HepG2 (cell line): ENCODE results near the gene SSNA1. TPM values are rescaled to one million over a fixed set of nuclear protein-coding genes. Genes with fewer than 3 reads are reported as not detected.

ENCODE experiments used
- DMAP1 ChIP-seq: IDR thresholded peaks from 2 replicates; pipeline ENCODE4 v1.6.1; 2016
- MAZ ChIP-seq, 2 experiments: sonication (generic) in 1 of 2; formaldehyde crosslinking in 1 of 2; IDR thresholded peaks; 2 replicates each; pipeline versions ENCODE4 v1.5.0 to v1.6.1; 2012 to 2020; ENCODE audit warnings: low read depth in 2 of 2, mild to moderate bottlenecking in 2 of 2, borderline replicate concordance in 1 of 2, improper control_type of control experiment in 1 of 2, low read length in 1 of 2, missing genetic modification reagents in 1 of 2, moderate library complexity in 1 of 2
- PHF8 ChIP-seq: sonication (generic); formaldehyde crosslinking; IDR thresholded peaks from 2 replicates; pipeline ENCODE4 v1.5.0; 2020; ENCODE audit warnings: missing genetic modification reagents
- REXO4 ChIP-seq: sonication (generic); formaldehyde crosslinking; IDR thresholded peaks from 2 replicates; pipeline ENCODE4 v1.8.0; 2022; ENCODE audit warnings: missing genetic modification reagents, mild to moderate bottlenecking, borderline replicate concordance
- RXRB ChIP-seq: IDR thresholded peaks from 2 replicates; pipeline ENCODE4 v1.6.1; 2016; ENCODE audit warnings: borderline replicate concordance, missing genetic modification reagents, missing compliant biosample characterization
- ZFP1 ChIP-seq: IDR thresholded peaks from 2 replicates; pipeline ENCODE4 v1.6.1; 2016
- ZFP37 ChIP-seq: sonication (generic); formaldehyde crosslinking; IDR thresholded peaks from 2 replicates; pipeline ENCODE4 v1.4.0; 2020; ENCODE audit warnings: missing genetic modification reagents, borderline replicate concordance
- ZNF674 ChIP-seq: sonication (generic); formaldehyde crosslinking; IDR thresholded peaks from 2 replicates; pipeline ENCODE4 v1.5.0; 2020; ENCODE audit warnings: low read depth, mild to moderate bottlenecking, missing genetic modification reagents
- ZNF775 ChIP-seq: sonication (generic); formaldehyde crosslinking; IDR thresholded peaks from 2 replicates; pipeline ENCODE4 v1.4.0; 2020; ENCODE audit warnings: missing genetic modification reagents, mild to moderate bottlenecking, moderate library complexity, borderline replicate concordance
- polyA plus RNA-seq, 8 experiments: library from polyadenylated mRNA; depleted of rRNA in 3 of 8; stranded (reverse) in 7 of 8; unstranded in 1 of 8; fragments of >200 nt; fragmentation: Illumina TruSeq in 4 of 8; extraction: Trizol in 4 of 8; gene quantifications; 2 replicates each; pipeline versions ENCODE4 v1.2.1 to v1.2.3, GENCODE V29; 2011 to 2016; ENCODE audit warnings: low read depth in 4 of 8, missing spikeins in 1 of 8, mixed read lengths in 1 of 8; ENCODE audit not compliant: insufficient read depth in 1 of 8
- total RNA-seq, 5 experiments: library from RNA; depleted of rRNA; stranded (reverse); fragments of >200 nt; fragmentation: Illumina TruSeq; extraction: Trizol; gene quantifications; 2 replicates each; pipeline ENCODE4 v1.2.3, GENCODE V29; 2016; ENCODE audit warnings: low read depth in 1 of 5
- TF ChIP-seq, protein P1 (sequence below), 2 experiments: fragments of 450-650 bp in 1 of 2; sonication (generic) in 1 of 2; formaldehyde crosslinking in 1 of 2; IDR thresholded peaks; 2 replicates each; pipeline versions ENCODE4 v1.6.1 to v1.8.0; 2016 to 2022; ENCODE audit warnings: antibody characterized with exemption in 1 of 2, mild to moderate bottlenecking in 1 of 2, missing genetic modification reagents in 1 of 2
- TF ChIP-seq, protein P2 (sequence below): sonication (generic); formaldehyde crosslinking; IDR thresholded peaks from 2 replicates; pipeline ENCODE4 v1.4.0; 2020; ENCODE audit warnings: missing genetic modification reagents
- TF ChIP-seq, protein P3 (sequence below): sonication (generic); formaldehyde crosslinking; IDR thresholded peaks from 2 replicates; pipeline ENCODE4 v1.8.0; 2023; ENCODE audit warnings: mild to moderate bottlenecking, missing genetic modification reagents
- TF ChIP-seq, protein P4 (sequence below): sonication (generic); formaldehyde crosslinking; conservative IDR thresholded peaks from 2 replicates; pipeline ENCODE4 v1.4.0; 2020; ENCODE audit warnings: missing genetic modification reagents
- TF ChIP-seq, protein P5 (sequence below): sonication (generic); formaldehyde crosslinking; IDR thresholded peaks from 2 replicates; pipeline ENCODE4 v1.8.0; 2022; ENCODE audit warnings: missing genetic modification reagents, low read depth, mild to moderate bottlenecking, borderline replicate concordance

The SSNA1 gene
- total and polyA plus RNA-seq, 2 of the 13 experiments (the other 11 are each of a cell fraction or from before 2014, with no cell fraction given), result 35.9 to 49.4 TPM

DNA sequence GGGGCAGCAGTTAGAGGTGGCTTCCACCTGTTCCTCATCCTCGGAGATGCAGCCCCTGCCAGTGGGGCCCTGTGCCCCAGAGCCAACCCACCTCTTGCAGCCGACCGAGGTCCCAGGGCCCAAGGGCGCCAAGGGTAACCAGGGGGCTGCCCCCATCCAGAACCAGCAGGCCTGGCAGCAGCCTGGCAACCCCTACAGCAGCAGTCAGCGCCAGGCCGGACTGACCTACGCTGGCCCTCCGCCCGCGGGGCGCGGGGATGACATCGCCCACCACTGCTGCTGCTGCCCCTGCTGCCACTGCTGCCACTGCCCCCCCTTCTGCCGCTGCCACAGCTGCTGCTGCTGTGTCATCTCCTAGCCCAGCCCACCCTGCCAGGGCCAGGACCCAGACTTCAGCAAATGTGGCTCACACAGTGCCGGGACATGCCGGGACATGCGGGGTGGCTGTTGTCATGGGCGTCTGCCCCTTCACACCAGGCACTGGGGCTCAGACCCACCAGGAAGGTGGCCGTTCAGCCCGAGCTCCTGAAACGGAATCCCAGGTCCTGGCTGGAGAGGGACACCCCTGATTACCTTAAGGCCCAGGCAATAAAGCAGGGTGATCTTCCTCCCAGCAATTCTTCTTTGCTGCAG, 37.3 kb downstream of the SSNA1 start (continued):
- TF ChIP-seq, protein P1, sequence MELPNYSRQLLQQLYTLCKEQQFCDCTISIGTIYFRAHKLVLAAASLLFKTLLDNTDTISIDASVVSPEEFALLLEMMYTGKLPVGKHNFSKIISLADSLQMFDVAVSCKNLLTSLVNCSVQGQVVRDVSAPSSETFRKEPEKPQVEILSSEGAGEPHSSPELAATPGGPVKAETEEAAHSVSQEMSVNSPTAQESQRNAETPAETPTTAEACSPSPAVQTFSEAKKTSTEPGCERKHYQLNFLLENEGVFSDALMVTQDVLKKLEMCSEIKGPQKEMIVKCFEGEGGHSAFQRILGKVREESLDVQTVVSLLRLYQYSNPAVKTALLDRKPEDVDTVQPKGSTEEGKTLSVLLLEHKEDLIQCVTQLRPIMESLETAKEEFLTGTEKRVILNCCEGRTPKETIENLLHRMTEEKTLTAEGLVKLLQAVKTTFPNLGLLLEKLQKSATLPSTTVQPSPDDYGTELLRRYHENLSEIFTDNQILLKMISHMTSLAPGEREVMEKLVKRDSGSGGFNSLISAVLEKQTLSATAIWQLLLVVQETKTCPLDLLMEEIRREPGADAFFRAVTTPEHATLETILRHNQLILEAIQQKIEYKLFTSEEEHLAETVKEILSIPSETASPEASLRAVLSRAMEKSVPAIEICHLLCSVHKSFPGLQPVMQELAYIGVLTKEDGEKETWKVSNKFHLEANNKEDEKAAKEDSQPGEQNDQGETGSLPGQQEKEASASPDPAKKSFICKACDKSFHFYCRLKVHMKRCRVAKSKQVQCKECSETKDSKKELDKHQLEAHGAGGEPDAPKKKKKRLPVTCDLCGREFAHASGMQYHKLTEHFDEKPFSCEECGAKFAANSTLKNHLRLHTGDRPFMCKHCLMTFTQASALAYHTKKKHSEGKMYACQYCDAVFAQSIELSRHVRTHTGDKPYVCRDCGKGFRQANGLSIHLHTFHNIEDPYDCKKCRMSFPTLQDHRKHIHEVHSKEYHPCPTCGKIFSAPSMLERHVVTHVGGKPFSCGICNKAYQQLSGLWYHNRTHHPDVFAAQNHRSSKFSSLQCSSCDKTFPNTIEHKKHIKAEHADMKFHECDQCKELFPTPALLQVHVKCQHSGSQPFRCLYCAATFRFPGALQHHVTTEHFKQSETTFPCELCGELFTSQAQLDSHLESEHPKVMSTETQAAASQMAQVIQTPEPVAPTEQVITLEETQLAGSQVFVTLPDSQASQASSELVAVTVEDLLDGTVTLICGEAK (IDR thresholded peaks at IDR 0.05), result no peak
- TF ChIP-seq, protein P1 (CRISPR knock-in tag; IDR thresholded peaks at IDR 0.05), result 0 out of 2 replicates have a peak, but pooled peaks have one; percentile 14
- no peak for TF ChIP-seq RXRB (CRISPR knock-in tag)
- TF ChIP-seq, protein P2, sequence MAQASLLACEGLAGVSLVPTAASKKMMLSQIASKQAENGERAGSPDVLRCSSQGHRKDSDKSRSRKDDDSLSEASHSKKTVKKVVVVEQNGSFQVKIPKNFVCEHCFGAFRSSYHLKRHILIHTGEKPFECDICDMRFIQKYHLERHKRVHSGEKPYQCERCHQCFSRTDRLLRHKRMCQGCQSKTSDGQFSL, result no peak
- TF ChIP-seq, protein P3, sequence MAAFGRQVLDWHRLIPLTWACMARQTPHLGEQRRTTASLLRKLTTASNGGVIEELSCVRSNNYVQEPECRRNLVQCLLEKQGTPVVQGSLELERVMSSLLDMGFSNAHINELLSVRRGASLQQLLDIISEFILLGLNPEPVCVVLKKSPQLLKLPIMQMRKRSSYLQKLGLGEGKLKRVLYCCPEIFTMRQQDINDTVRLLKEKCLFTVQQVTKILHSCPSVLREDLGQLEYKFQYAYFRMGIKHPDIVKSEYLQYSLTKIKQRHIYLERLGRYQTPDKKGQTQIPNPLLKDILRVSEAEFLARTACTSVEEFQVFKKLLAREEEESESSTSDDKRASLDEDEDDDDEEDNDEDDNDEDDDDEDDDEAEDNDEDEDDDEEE (CRISPR knock-in tag), result no peak
- TF ChIP-seq REXO4 (CRISPR knock-in tag), result no peak
- no peak for TF ChIP-seq ZFP37 (CRISPR knock-in tag)
- TF ChIP-seq, protein P4, sequence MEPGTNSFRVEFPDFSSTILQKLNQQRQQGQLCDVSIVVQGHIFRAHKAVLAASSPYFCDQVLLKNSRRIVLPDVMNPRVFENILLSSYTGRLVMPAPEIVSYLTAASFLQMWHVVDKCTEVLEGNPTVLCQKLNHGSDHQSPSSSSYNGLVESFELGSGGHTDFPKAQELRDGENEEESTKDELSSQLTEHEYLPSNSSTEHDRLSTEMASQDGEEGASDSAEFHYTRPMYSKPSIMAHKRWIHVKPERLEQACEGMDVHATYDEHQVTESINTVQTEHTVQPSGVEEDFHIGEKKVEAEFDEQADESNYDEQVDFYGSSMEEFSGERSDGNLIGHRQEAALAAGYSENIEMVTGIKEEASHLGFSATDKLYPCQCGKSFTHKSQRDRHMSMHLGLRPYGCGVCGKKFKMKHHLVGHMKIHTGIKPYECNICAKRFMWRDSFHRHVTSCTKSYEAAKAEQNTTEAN (CRISPR knock-in tag), result no peak
- no peak for TF ChIP-seq ZNF775 (CRISPR knock-in tag)
- no peak; the same call in 1 of the 2 replicates for TF ChIP-seq DMAP1 (CRISPR knock-in tag)
- TF ChIP-seq, protein P5, sequence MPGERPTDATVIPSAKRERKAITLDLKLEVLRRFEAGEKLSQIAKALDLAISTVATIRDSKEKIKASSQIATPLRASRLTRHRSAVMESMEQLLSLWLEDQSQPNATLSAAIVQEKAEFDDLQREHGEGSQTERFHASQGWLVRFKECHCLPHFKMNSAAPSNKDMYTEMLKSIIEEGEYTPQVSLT, result no peak
- peak; percentile 2; the same call in 1 of the 2 replicates for TF ChIP-seq PHF8 (CRISPR knock-in tag)
- TF ChIP-seq ZFP1, result no peak
- no peak for TF ChIP-seq ZNF674 (CRISPR knock-in tag)
- no peak for TF ChIP-seq MAZ (IDR thresholded peaks at IDR 0.05; ENCODE audit: borderline replicate concordance, low read depth, low read length)
- TF ChIP-seq MAZ (CRISPR knock-in tag; IDR thresholded peaks at IDR 0.05; ENCODE audit: low read depth), result 0 out of 2 replicates have a peak, but pooled peaks have one; percentile 31
